Duodenal mucosa (tissue), 2 donors: ENCODE measurements around the gene STX10.

Experiments used
- H3K27ac ChIP-seq: one replicate; pipeline ENCODE4 v1.7.0; 2013; ENCODE audit warnings: low read depth, low read length
- H3K27me3 ChIP-seq, 2 donors: one replicate each; pipeline ENCODE4 v1.7.0; 2013; ENCODE audit warnings: low read length in 2 of 2, control low read depth in 1 of 2; ENCODE audit not compliant: insufficient read depth in 2 of 2, control insufficient read depth in 1 of 2
- H3K36me3 ChIP-seq, 2 donors: one replicate each; pipeline ENCODE4 v1.7.0; 2013; ENCODE audit warnings: low read length in 2 of 2, control low read depth in 1 of 2; ENCODE audit not compliant: insufficient read depth in 2 of 2, control insufficient read depth in 1 of 2
- H3K4me1 ChIP-seq, 2 donors: one replicate each; pipeline ENCODE4 v1.7.0; 2013; ENCODE audit warnings: low read length in 2 of 2, control low read depth in 1 of 2; ENCODE audit not compliant: insufficient read depth in 2 of 2, control insufficient read depth in 1 of 2
- H3K4me3 ChIP-seq, 2 donors: one replicate each; pipeline ENCODE4 v1.7.0; 2013; ENCODE audit warnings: low read length in 2 of 2, low read depth in 1 of 2
- H3K9ac ChIP-seq, 2 donors: one replicate each; pipeline ENCODE4 v1.7.0; 2013; ENCODE audit warnings: low read length in 2 of 2, low read depth in 1 of 2
- H3K9me3 ChIP-seq, 2 donors: one replicate each; pipeline ENCODE4 v1.7.0; 2013; ENCODE audit warnings: low read length in 2 of 2, control low read depth in 1 of 2; ENCODE audit not compliant: control insufficient read depth in 1 of 2

The STX10 gene

DNA sequence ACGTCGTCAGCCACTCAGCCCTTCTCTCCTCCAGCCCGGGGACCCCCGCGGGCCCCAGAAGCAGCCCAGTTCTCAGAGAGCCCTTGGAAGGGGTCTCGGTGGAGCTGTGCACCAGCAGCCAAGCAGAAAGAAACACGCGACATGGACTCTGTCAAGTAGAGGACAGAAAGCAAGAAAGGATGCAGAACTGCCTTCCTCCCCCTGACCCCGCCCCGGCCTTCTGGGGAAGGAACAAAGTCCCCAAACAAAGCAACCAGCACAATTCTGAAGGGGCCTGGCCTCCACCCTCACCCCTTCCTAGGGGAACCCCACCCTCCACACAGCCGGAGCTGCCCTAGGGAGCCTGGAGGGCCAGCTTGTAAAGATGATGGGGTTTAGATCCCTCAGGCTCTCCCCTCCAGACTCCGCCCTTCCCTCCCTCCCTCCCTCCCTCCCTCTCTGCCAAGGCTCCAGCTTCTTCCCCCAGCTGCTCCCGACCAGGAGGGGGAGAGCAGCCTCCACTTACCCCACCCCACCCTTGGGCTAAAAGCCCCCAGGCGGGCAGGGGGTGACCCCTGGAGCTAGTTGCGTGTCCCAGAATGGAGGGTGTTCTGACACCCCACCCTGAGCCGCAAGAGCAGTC is 55.3 kb downstream of the STX10 start:
- H3K9me3 ChIP-seq, result no peaks in the 10 kb centered on the region
- no peak overlapping the region for H3K9ac ChIP-seq
- H3K4me1 ChIP-seq, result peaks cover 25 to 27% of the 10 kb centered on the region in 2 donors
- no peaks in the 10 kb centered on the region for H3K36me3 ChIP-seq
- H3K4me3 ChIP-seq, result no peak overlapping the region
- peaks cover 0 to 4% of the 10 kb centered on the region in 2 donors for H3K27me3 ChIP-seq
- no peak overlapping the region for H3K27ac ChIP-seq

- peaks cover 20 to 21% of the 10 kb centered on the region in 2 donors for H3K4me1 ChIP-seq
- H3K9me3 ChIP-seq, result no peaks in the 10 kb centered on the region
- peaks cover 0 to 4% of the 10 kb centered on the region in 2 donors for H3K27me3 ChIP-seq
- no peaks in the 10 kb centered on the region for H3K36me3 ChIP-seq
- H3K4me3 ChIP-seq, result no peak overlapping the region
- H3K27ac ChIP-seq, result no peak overlapping the region
- peak overlapping the region in 1 of 2 donors; percentile 17 for H3K9ac ChIP-seq
Measured at GRCh38 chr19:13094106-13094504, 56.1 kb downstream of the STX10 start.
